Loucy (cell line): ENCODE results near the gene CUEDC1.
"Not testable (repeated sequence)": the region's sequence is repeated elsewhere in the genome, so short reads cannot be mapped to it uniquely, and the experiment has no call there.

Source experiments
- H2AFZ ChIP-seq: fragments of 200-600 bp; sonication (generic); 2 replicates; pipeline ENCODE4 v1.6.0; 2016; ENCODE audit warnings: antibody characterized with exemption, mild to moderate bottlenecking, low read length, moderate library complexity
- H3F3A ChIP-seq: fragments of 200-600 bp; 2 replicates; pipeline ENCODE4 v1.6.0; 2016; ENCODE audit warnings: antibody characterized with exemption, low read depth, mild to moderate bottlenecking
- H3K27me3 ChIP-seq: fragments of 200-600 bp; sonication (generic); 2 replicates; pipeline ENCODE4 v1.6.1; 2014; ENCODE audit warnings: low read length, mild to moderate bottlenecking; ENCODE audit not compliant: insufficient read depth, poor library complexity, severe bottlenecking
- H3K36me3 ChIP-seq: fragments of 200-600 bp; sonication (generic); 2 replicates; pipeline ENCODE4 v1.6.1; 2016; ENCODE audit warnings: low read length; ENCODE audit not compliant: insufficient read depth
- H3K4me1 ChIP-seq: fragments of 200-600 bp; sonication (generic); 2 replicates; pipeline ENCODE4 v1.5.1; 2014; ENCODE audit warnings: low read length, mild to moderate bottlenecking; ENCODE audit not compliant: insufficient read depth, poor library complexity, severe bottlenecking
- H3K4me2 ChIP-seq: fragments of 200-600 bp; sonication (generic); 2 replicates; pipeline ENCODE4 v1.6.0; 2014; ENCODE audit warnings: antibody characterized with exemption, low read length, low read depth, mild to moderate bottlenecking; ENCODE audit not compliant: poor library complexity, severe bottlenecking
- H3K4me3 ChIP-seq: fragments of 200-600 bp; sonication (generic); 2 replicates; pipeline ENCODE4 v1.5.1; 2014; ENCODE audit warnings: low read length, mild to moderate bottlenecking, mixed read lengths; ENCODE audit not compliant: poor library complexity, severe bottlenecking
- H3K79me2 ChIP-seq: fragments of 200-600 bp; sonication (generic); 2 replicates; pipeline ENCODE4 v1.6.1; 2014; ENCODE audit warnings: low read length; ENCODE audit not compliant: insufficient read depth
- H3K9ac ChIP-seq: fragments of 200-600 bp; sonication (generic); 2 replicates; pipeline ENCODE4 v1.6.0; 2014; ENCODE audit warnings: mild to moderate bottlenecking, low read depth, low read length, moderate library complexity; ENCODE audit not compliant: poor library complexity, severe bottlenecking
- H3K9me2 ChIP-seq: fragments of 200-600 bp; sonication (generic); replicated peaks from 2 replicates; pipeline ENCODE4 v1.6.1; 2016; ENCODE audit warnings: low read depth, low read length, mixed read lengths
- H3K9me3 ChIP-seq: fragments of 200-600 bp; sonication (generic); 2 replicates; pipeline ENCODE4 v1.6.1; 2014; ENCODE audit warnings: mild to moderate bottlenecking, antibody characterized with exemption, low read length, low read depth; ENCODE audit not compliant: insufficient read depth
- H4K20me1 ChIP-seq: fragments of 200-600 bp; sonication (generic); 2 replicates; pipeline ENCODE4 v1.6.0; 2014; ENCODE audit warnings: antibody characterized with exemption, low read length, mild to moderate bottlenecking; ENCODE audit not compliant: insufficient read depth, poor library complexity, severe bottlenecking
- CTCF ChIP-seq: fragments of 200-600 bp; sonication (generic); conservative IDR thresholded peaks from 2 replicates; pipeline ENCODE4 v1.5.1; 2014; ENCODE audit warnings: mild to moderate bottlenecking, antibody characterized with exemption, low read length
- EZH2phosphoT487 ChIP-seq: fragments of 200-600 bp; IDR thresholded peaks from 2 replicates; pipeline ENCODE4 v1.6.1; 2018; ENCODE audit warnings: antibody characterized with exemption, mild to moderate bottlenecking, moderate library complexity, borderline replicate concordance

Gene CUEDC1

GRCh38 chr17:57975044-57975443 is 19.8 kb upstream of the CUEDC1 start:
- H3K9me2 ChIP-seq = no peaks in the 10 kb centered on the region
- H3K36me3 ChIP-seq = peaks cover 72% of the 10 kb centered on the region
- H3K4me1 ChIP-seq = peaks cover 3% of the 10 kb centered on the region
- H3K4me3 ChIP-seq = no peak overlapping the region
- no peaks in the 10 kb centered on the region for H3F3A ChIP-seq
- no peaks in the 10 kb centered on the region for H3K9me3 ChIP-seq
- peaks cover 15% of the 10 kb centered on the region for H4K20me1 ChIP-seq
- H3K27me3 ChIP-seq = no peaks in the 10 kb centered on the region
- no peak overlapping the region for H2AFZ ChIP-seq
- no peak for TF ChIP-seq CTCF
- TF ChIP-seq EZH2phosphoT487 = no peak
- no peak overlapping the region for H3K9ac ChIP-seq
- H3K79me2 ChIP-seq = peaks cover 34% of the 10 kb centered on the region
- no peak overlapping the region for H3K4me2 ChIP-seq

GRCh38 chr17:57974053-57974824 is 19.0 kb upstream of the CUEDC1 start:
- not testable (repeated sequence) for H3K4me3 ChIP-seq, H3K27me3 ChIP-seq, H2AFZ ChIP-seq, H3K4me2 ChIP-seq, H3K9ac ChIP-seq, H3F3A ChIP-seq, H3K9me3 ChIP-seq, H3K9me2 ChIP-seq, H3K4me1 ChIP-seq
- Histone ChIP-seq H3K36me3 (peaks cover 64% of the 10 kb centered on the region), H4K20me1 (peaks cover 13% of the 10 kb centered on the region), H3K79me2 (peaks cover 26% of the 10 kb centered on the region)

GRCh38 chr17:57972151-57972550 is 16.9 kb upstream of the CUEDC1 start:
- TF ChIP-seq EZH2phosphoT487 = no peak
- no peak for TF ChIP-seq CTCF
- H3K4me3 ChIP-seq = no peak overlapping the region
- H3K79me2 ChIP-seq = peaks cover 11% of the 10 kb centered on the region; the same call in 1 of the 2 replicates
- H3K27me3 ChIP-seq = no peaks in the 10 kb centered on the region
- no peaks in the 10 kb centered on the region for H3K9me2 ChIP-seq
- no peak overlapping the region for H3K4me2 ChIP-seq
- H4K20me1 ChIP-seq = peaks cover 2% of the 10 kb centered on the region
- H3F3A ChIP-seq = no peaks in the 10 kb centered on the region
- no peaks in the 10 kb centered on the region for H3K4me1 ChIP-seq
- no peak overlapping the region for H3K9ac ChIP-seq
- H3K9me3 ChIP-seq = no peaks in the 10 kb centered on the region
- H3K36me3 ChIP-seq = peaks cover 44% of the 10 kb centered on the region
- no peak overlapping the region for H2AFZ ChIP-seq

GRCh38 chr17:57971572-57971971 is 16.4 kb upstream of the CUEDC1 start:
- Histone ChIP-seq H3F3A (no peaks in the 10 kb centered on the region), H3K9me3 (no peaks in the 10 kb centered on the region), H3K4me3 (no peak overlapping the region), H3K79me2 (peaks cover 6% of the 10 kb centered on the region; the same call in 1 of the 2 replicates), H4K20me1 (no peaks in the 10 kb centered on the region), H3K9me2 (no peaks in the 10 kb centered on the region), H3K4me1 (no peaks in the 10 kb centered on the region), H3K36me3 (peaks cover 38% of the 10 kb centered on the region; the same call in 1 of the 2 replicates), H3K9ac (no peak overlapping the region), H3K27me3 (no peaks in the 10 kb centered on the region), H2AFZ (no peak overlapping the region), H3K4me2 (no peak overlapping the region)
- TF ChIP-seq EZH2phosphoT487 (no peak), CTCF (no peak)
